OCI-LY1 (cell line): ENCODE measurements around the gene SERINC1.

Source experiments
- H2AFZ ChIP-seq: fragments of 200-600 bp; sonication (generic), shearing (Covaris generic); 2 replicates; pipeline ENCODE4 v1.6.0; 2014; ENCODE audit warnings: antibody characterized with exemption, mild to moderate bottlenecking, low read length
- H3F3A ChIP-seq: fragments of 200-600 bp; sonication (generic), shearing (Covaris generic); 2 replicates; pipeline ENCODE4 v1.6.0; 2014; ENCODE audit warnings: mild to moderate bottlenecking, antibody characterized with exemption, low read length, moderate library complexity; ENCODE audit not compliant: insufficient read depth
- H3K27ac ChIP-seq: fragments of 200-600 bp; sonication (generic); 2 replicates; pipeline ENCODE4 v1.5.1; 2014; ENCODE audit warnings: low read length, mixed run types, mild to moderate bottlenecking, low read depth; ENCODE audit not compliant: poor library complexity, severe bottlenecking
- H3K27me3 ChIP-seq: fragments of 200-600 bp; sonication (generic); 2 replicates; pipeline ENCODE4 v1.6.0; 2014; ENCODE audit warnings: antibody characterized with exemption, mild to moderate bottlenecking, low read length, moderate library complexity; ENCODE audit not compliant: insufficient read depth
- H3K36me3 ChIP-seq: fragments of 200-600 bp; sonication (generic); 2 replicates; pipeline ENCODE4 v1.6.1; 2014; ENCODE audit warnings: mild to moderate bottlenecking, antibody characterized with exemption, low read length, moderate library complexity, mixed read lengths; ENCODE audit not compliant: insufficient read depth
- H3K4me1 ChIP-seq: fragments of 200-600 bp; sonication (generic); 2 replicates; pipeline ENCODE4 v1.5.1; 2014; ENCODE audit warnings: mild to moderate bottlenecking, low read length, moderate library complexity; ENCODE audit not compliant: insufficient read depth, severe bottlenecking
- H3K4me2 ChIP-seq: fragments of 200-600 bp; sonication (generic), shearing (Covaris generic); 2 replicates; pipeline ENCODE4 v1.6.1; 2014; ENCODE audit warnings: low read length
- H3K4me3 ChIP-seq: fragments of 200-600 bp; sonication (generic); 2 replicates; pipeline ENCODE4 v1.5.1; 2014; ENCODE audit warnings: low read length, low read depth, mild to moderate bottlenecking, mixed read lengths; ENCODE audit not compliant: poor library complexity, severe bottlenecking
- H3K79me2 ChIP-seq: fragments of 200-600 bp; shearing (Covaris generic); 2 replicates; pipeline ENCODE4 v1.6.1; 2016; ENCODE audit warnings: mixed run types, low read length, mixed read lengths; ENCODE audit not compliant: insufficient read depth
- H3K9ac ChIP-seq: fragments of 200-600 bp; sonication (generic), shearing (Covaris generic); 2 replicates; pipeline ENCODE4 v1.6.1; 2014; ENCODE audit warnings: mild to moderate bottlenecking, low read length, mixed read lengths
- H3K9me2 ChIP-seq: fragments of 200-600 bp; sonication (generic), shearing (Covaris generic); 2 replicates; pipeline ENCODE4 v1.6.1; 2014; ENCODE audit warnings: low read depth, mild to moderate bottlenecking, low read length, mixed read lengths
- H3K9me3 ChIP-seq: fragments of 200-600 bp; shearing (Covaris generic); 2 replicates; pipeline ENCODE4 v1.6.1; 2014; ENCODE audit warnings: low read length, mixed read lengths
- H4K20me1 ChIP-seq: fragments of 200-600 bp; sonication (generic), shearing (Covaris generic); 2 replicates; pipeline ENCODE4 v1.6.0; 2016; ENCODE audit warnings: mild to moderate bottlenecking, low read length; ENCODE audit not compliant: insufficient read depth
- EZH2 ChIP-seq: fragments of 200-600 bp; sonication (generic), shearing (Covaris generic); IDR thresholded peaks from 2 replicates; pipeline ENCODE4 v1.8.0; 2017; ENCODE audit warnings: borderline replicate concordance, mixed run types, mild to moderate bottlenecking, antibody characterized with exemption, low read length, moderate library complexity, mixed read lengths
- TF ChIP-seq, protein P1 (sequence below): fragments of 200-600 bp; sonication (generic), shearing (Covaris generic); IDR thresholded peaks from 2 replicates; pipeline ENCODE4 v1.5.1; 2017; ENCODE audit warnings: mild to moderate bottlenecking, antibody characterized with exemption, low read length, moderate library complexity, mixed read lengths

The SERINC1 gene

DNA sequence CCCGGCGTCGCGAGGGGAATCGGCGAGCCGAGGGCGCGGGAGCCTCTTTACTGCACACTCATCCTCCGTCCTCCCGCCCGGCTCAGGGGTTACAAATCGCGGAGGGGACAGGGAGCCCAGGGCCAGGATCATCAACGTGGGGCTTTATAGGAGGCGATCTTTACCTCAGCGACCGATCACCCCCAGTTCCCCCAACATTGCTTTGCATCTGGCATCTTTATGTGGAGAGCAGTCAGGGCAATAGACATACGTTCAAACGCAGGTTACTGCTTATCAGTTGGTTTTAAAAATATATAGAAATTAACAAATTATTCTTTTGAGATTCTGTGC, 71.5 kb downstream of the SERINC1 start:
- no peaks in the 10 kb centered on the region for H4K20me1 ChIP-seq
- no peaks in the 10 kb centered on the region for H3K27me3 ChIP-seq
- H3K4me2 ChIP-seq, result peak overlapping the region; percentile 97
- no peak overlapping the region for H3K27ac ChIP-seq
- no peaks in the 10 kb centered on the region for H3K9me2 ChIP-seq
- no peaks in the 10 kb centered on the region for H3K9me3 ChIP-seq
- no peaks in the 10 kb centered on the region for H3F3A ChIP-seq
- H3K36me3 ChIP-seq, result peaks cover 19% of the 10 kb centered on the region
- peaks cover 27% of the 10 kb centered on the region for H3K4me1 ChIP-seq
- H2AFZ ChIP-seq, result no peak overlapping the region
- H3K79me2 ChIP-seq, result peaks cover 56% of the 10 kb centered on the region
- peak overlapping the region; percentile 100 for H3K4me3 ChIP-seq
- peak overlapping the region; percentile 100 for H3K9ac ChIP-seq
- TF ChIP-seq EZH2, result no peak
- TF ChIP-seq, protein P1, sequence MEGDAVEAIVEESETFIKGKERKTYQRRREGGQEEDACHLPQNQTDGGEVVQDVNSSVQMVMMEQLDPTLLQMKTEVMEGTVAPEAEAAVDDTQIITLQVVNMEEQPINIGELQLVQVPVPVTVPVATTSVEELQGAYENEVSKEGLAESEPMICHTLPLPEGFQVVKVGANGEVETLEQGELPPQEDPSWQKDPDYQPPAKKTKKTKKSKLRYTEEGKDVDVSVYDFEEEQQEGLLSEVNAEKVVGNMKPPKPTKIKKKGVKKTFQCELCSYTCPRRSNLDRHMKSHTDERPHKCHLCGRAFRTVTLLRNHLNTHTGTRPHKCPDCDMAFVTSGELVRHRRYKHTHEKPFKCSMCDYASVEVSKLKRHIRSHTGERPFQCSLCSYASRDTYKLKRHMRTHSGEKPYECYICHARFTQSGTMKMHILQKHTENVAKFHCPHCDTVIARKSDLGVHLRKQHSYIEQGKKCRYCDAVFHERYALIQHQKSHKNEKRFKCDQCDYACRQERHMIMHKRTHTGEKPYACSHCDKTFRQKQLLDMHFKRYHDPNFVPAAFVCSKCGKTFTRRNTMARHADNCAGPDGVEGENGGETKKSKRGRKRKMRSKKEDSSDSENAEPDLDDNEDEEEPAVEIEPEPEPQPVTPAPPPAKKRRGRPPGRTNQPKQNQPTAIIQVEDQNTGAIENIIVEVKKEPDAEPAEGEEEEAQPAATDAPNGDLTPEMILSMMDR, result no peak

DNA sequence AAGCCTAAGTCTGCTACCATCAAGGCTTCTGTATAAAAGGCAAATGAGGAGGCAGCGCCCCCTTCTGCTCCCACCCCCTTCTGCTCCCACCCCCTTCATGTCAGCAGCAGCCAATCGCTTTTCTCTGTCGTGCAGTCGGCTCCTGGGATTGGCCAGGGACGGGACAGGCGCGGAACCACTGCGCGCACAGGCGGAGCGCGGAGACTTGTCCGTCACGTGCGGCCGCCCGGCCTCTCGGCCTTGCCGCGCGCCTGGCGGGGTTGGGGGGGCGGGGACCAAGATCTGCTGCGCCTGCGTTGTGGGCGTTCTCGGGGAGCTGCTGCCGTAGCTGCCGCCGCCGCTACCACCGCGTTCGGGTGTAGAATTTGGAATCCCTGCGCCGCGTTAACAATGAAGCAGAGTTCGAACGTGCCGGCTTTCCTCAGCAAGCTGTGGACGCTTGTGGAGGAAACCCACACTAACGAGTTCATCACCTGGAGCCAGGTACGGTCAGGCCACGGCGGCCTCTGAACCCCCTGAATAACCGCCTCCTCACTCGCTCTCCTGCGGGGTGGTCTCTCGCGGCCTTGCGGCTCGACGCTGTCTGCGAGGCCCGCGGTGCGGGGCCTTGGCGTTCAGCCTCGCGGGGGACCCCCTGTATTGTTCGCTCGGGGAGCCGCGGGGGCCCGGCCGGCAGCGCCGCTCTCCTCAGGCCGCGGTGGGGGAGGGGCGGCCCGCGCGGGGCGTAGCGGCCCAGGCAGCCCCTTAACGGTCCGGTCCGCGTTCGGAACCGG, 72.1 kb downstream of the SERINC1 start, which contains the start of gene HSF2:
TSS of gene HSF2 (plus strand) at position 305 of the 773 bp plus-strand sequence. CDS start at position 391, 86 bp downstream.
- Histone ChIP-seq H3K36me3 (peaks cover 16% of the 10 kb centered on the region), H3K9me2 (no peaks in the 10 kb centered on the region), H2AFZ (peak within 1 kb of the TSS; percentile 30; the same call in 1 of the 2 replicates), H3K4me1 (peaks cover 27% of the 10 kb centered on the region), H3K27me3 (no peaks in the 10 kb centered on the region), H3K4me2 (peak within 1 kb of the TSS; percentile 97), H3K9me3 (no peaks in the 10 kb centered on the region), H3F3A (no peaks in the 10 kb centered on the region), H3K9ac (peak within 1 kb of the TSS; percentile 100), H3K4me3 (peak within 1 kb of the TSS; percentile 100), H3K27ac (peak within 1 kb of the TSS; percentile 63), H3K79me2 (peaks cover 50% of the 10 kb centered on the region), H4K20me1 (no peaks in the 10 kb centered on the region)
- no peak for TF ChIP-seq EZH2
- TF ChIP-seq, protein P1, result no peak

DNA sequence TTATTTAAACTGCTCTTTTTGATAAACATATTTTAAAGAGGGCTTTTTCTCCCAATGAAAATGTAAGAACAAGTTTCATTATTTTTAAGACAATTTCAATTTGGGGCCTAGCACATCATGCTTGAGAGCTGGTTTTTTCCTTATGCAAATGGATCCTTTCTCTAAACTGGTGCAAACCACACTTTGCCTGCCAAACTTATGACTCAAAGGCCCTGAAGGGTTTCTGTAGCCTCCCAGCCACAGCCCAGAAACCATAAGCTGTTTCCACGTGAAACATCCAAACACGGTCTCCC, 72.6 kb downstream of the SERINC1 start:
- Histone ChIP-seq H3K9ac (no peak overlapping the region), H3K27me3 (no peaks in the 10 kb centered on the region), H3F3A (no peaks in the 10 kb centered on the region), H3K79me2 (peaks cover 45% of the 10 kb centered on the region), H3K27ac (peak overlapping the region; percentile 9), H3K4me3 (peak overlapping the region; percentile 45), H3K4me2 (peak overlapping the region; percentile 49), H3K4me1 (peaks cover 25% of the 10 kb centered on the region), H3K9me3 (no peaks in the 10 kb centered on the region), H2AFZ (no peak overlapping the region), H3K36me3 (peaks cover 16% of the 10 kb centered on the region), H3K9me2 (no peaks in the 10 kb centered on the region), H4K20me1 (no peaks in the 10 kb centered on the region)
- TF ChIP-seq, protein P1, result no peak
- no peak for TF ChIP-seq EZH2
